Mesothelial cell of epicardium (in vitro differentiated cells): ENCODE data around the gene LRRFIP2. TPM values are rescaled to one million over a fixed set of nuclear protein-coding genes. Genes with fewer than 3 reads are reported as not detected.
"Not testable (repeated sequence)": the region's sequence is repeated elsewhere in the genome, so short reads cannot be mapped to it uniquely, and the experiment has no call there.

Experiments
- DNase-seq, 2 experiments: peaks; one replicate each; pipeline ENCODE4 v3.0.0; 2021; ENCODE audit warnings: low spot score in 2 of 2; ENCODE audit not compliant: unreplicated experiment in 2 of 2
- H3K27ac Mint-ChIP-seq: 2 replicates; pipeline ENCODE4 v1.8.0; 2021; ENCODE audit warnings: mixed read lengths
- H3K27me3 Mint-ChIP-seq: 2 replicates; pipeline ENCODE4 v1.8.0; 2021; ENCODE audit warnings: low read depth, mixed read lengths
- H3K36me3 Mint-ChIP-seq: 2 replicates; pipeline ENCODE4 v1.8.0; 2021; ENCODE audit warnings: mixed read lengths
- H3K4me1 Mint-ChIP-seq: 2 replicates; pipeline ENCODE4 v1.8.0; 2021; ENCODE audit warnings: mixed read lengths
- H3K4me3 Mint-ChIP-seq: 2 replicates; pipeline ENCODE4 v1.8.0; 2021; ENCODE audit warnings: mild to moderate bottlenecking, moderate library complexity, mixed read lengths
- H3K9me3 Mint-ChIP-seq: 2 replicates; pipeline ENCODE4 v1.8.0; 2021; ENCODE audit warnings: mixed read lengths
- total RNA-seq: library from RNA; stranded (reverse); gene quantifications from 3 replicates; pipeline ENCODE4 v1.2.1, GENCODE V29; 2021
- TF ChIP-seq, protein P1 (sequence below): fragments of 200-600 bp; sonication (generic); IDR thresholded peaks from one replicate; pipeline ENCODE4 v1.5.0; 2021; ENCODE audit warnings: antibody characterized with exemption; ENCODE audit not compliant: unreplicated experiment

Gene LRRFIP2
- total RNA-seq, 1 donor from 2014 or later: 41.7 TPM

DNA sequence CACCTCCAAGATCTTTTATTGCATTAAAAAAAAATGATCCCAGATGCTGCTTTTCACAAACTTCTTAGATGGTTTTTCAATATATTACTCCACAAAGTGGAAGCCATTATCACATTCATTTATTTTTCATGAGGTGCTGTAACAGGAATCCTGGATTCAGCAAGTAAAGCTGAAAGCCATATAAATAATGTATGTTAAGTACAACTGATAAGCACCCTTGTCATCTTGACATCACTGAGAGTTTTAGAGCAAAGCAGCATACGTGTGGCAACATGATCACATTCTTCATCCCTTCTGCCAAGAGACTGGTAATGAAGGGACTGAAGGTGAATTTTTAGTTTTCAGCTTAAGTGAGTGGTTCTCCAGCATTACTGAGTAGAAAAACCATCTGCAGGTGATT is 44.9 kb upstream of the LRRFIP2 start:
- Mint-ChIP-seq H3K4me1 (peaks cover 7% of the 10 kb centered on the region), H3K27ac (no peak overlapping the region), H3K36me3 (no peaks in the 10 kb centered on the region), H3K27me3 (peaks cover 9% of the 10 kb centered on the region), H3K4me3 (no peak overlapping the region), H3K9me3 (no peaks in the 10 kb centered on the region)
- TF ChIP-seq, protein P1, sequence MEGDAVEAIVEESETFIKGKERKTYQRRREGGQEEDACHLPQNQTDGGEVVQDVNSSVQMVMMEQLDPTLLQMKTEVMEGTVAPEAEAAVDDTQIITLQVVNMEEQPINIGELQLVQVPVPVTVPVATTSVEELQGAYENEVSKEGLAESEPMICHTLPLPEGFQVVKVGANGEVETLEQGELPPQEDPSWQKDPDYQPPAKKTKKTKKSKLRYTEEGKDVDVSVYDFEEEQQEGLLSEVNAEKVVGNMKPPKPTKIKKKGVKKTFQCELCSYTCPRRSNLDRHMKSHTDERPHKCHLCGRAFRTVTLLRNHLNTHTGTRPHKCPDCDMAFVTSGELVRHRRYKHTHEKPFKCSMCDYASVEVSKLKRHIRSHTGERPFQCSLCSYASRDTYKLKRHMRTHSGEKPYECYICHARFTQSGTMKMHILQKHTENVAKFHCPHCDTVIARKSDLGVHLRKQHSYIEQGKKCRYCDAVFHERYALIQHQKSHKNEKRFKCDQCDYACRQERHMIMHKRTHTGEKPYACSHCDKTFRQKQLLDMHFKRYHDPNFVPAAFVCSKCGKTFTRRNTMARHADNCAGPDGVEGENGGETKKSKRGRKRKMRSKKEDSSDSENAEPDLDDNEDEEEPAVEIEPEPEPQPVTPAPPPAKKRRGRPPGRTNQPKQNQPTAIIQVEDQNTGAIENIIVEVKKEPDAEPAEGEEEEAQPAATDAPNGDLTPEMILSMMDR: no peak
- DNase-seq: no peak

DNA sequence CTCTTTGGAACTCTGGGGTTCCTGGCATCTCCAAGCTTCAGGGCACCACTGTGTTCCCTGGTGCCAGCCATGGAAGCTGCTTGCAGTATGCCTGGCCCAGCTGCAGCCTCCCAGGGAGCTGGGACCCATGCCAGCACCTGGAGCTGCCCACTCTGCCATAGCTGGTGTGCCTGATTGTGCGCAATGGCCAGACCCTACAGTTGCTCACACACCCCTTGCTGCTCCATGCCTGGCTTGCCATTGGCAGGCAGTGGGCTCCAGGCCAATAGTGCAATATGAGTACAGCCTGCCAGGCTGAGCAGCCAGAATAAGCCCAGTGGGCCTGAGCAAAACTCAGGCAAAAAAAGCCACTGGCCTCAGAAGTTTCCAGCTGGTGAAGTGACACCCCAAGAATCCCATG is 43.8 kb upstream of the LRRFIP2 start:
- TF ChIP-seq, protein P1: no peak
- Mint-ChIP-seq H3K27me3 (peaks cover 10% of the 10 kb centered on the region), H3K4me3 (no peak overlapping the region), H3K27ac (no peak overlapping the region), H3K36me3 (no peaks in the 10 kb centered on the region), H3K4me1 (peaks cover 7% of the 10 kb centered on the region), H3K9me3 (no peaks in the 10 kb centered on the region)
- no peak for DNase-seq

DNA sequence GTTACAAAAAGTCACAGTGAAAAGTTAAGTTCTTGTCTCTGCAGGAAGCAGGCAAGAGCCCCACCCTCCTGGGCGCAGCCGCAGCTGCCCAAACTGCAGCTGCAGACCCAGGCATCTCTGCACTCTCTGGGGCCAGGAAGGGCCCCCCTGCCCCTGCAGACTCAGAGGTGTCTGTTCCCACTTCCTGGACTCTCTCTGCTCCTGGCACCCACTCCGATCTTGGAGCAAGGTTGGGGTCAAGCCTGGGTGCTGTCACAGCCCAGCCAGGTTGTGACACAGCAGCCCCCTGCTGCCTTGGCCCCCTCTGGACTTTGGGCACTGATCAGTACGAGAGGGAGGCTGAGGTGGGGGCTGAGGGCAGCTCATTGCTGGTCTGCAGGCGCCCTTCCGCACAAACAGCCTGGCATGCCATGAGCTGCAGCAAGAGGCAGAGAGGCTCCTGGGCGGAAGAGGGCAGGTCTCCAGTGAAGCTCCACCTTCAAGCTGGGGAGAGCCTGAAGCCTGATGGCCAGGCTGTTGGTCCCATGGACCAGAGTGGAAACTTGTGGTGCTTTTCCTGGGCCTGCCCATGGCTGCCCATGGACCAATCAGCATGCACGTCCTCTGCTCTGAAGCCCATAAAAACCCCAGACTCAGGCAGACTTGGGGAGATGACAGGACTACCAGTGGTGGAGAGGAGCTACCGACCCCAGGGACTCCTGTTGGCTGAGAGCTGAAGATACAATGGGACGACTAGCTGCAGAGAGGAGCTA is 42.9 kb upstream of the LRRFIP2 start:
- TF ChIP-seq, protein P1: no peak
- Mint-ChIP-seq H3K9me3 (no peaks in the 10 kb centered on the region), H3K27ac (no peak overlapping the region), H3K4me1 (peaks cover 7% of the 10 kb centered on the region), H3K27me3 (peaks cover 10% of the 10 kb centered on the region), H3K4me3 (no peak overlapping the region), H3K36me3 (no peaks in the 10 kb centered on the region)
- no peak for DNase-seq

DNA sequence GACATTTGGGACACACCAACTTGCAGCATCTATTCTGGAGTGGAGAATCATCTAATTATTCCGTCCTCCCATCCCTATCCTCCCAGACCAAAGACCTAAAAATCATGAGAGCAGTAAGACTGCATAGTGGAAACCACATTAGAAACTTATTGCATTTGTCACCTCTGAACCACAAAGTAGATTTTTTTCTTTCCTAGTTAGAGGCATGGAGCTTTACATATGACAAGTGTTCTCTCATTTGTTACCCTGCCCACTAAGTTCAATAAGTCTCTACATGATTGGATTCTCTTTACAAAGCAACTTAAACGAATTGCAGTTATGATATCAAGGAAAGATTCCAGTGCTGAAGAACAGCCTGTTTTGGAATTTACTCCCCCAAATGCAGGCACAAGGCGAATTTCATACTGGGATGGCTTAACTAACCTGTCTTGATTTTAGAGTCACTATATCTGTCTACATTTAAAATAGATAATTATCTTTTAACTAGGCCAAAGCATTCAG is 42.3 kb upstream of the LRRFIP2 start:
- Mint-ChIP-seq H3K27ac (no peak overlapping the region), H3K4me3 (no peak overlapping the region), H3K9me3 (no peaks in the 10 kb centered on the region), H3K36me3 (no peaks in the 10 kb centered on the region), H3K27me3 (peaks cover 10% of the 10 kb centered on the region), H3K4me1 (peaks cover 7% of the 10 kb centered on the region)
- DNase-seq: no peak
- TF ChIP-seq, protein P1: no peak

DNA sequence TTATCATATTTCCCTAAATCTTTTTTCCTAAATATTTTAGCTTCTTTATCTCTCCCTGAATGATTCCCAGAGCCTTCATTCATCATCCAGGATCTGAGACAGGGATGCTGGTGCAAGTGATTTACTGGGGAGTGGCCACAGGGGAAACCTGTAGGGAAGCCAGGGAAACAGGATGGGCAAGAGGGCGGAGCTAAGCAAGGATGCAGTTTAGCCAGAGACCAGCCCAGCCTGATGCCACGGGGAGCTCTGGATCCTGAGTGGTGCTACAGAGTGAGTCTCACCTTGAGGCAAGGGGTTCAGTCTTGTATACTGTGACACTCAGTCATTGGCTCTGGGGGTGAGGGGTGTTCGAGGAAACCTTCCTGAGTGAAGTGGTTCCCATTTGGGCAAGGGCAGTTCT is 39.7 kb upstream of the LRRFIP2 start:
- Mint-ChIP-seq H3K27ac (no peak overlapping the region), H3K36me3 (no peaks in the 10 kb centered on the region), H3K9me3 (no peaks in the 10 kb centered on the region), H3K27me3 (peaks cover 7% of the 10 kb centered on the region), H3K4me1 (peaks cover 3% of the 10 kb centered on the region), H3K4me3 (no peak overlapping the region)
- no peak for DNase-seq
- TF ChIP-seq, protein P1: no peak

DNA sequence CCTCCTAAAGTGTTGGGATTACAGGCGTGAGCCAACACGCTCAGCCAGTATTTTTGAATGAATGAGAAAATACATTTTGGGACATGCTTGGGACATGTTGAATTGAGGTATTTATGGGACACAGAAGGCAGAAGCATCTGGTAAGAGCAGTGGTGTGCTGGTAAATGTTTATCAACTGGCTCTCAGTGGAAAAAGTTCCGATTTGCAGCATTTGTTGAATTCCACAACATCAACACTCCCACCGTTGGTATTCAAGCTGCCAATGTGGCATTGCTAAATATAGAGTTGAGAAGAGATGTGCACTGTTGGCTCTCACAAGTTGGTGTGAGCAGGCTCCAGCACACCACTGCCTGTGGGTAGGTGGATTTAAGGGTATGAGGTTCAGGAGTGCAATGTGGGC is 35.8 kb upstream of the LRRFIP2 start:
- Mint-ChIP-seq H3K4me1 (no peaks in the 10 kb centered on the region), H3K27me3 (peaks cover 9% of the 10 kb centered on the region), H3K36me3 (no peaks in the 10 kb centered on the region), H3K9me3 (no peaks in the 10 kb centered on the region), H3K4me3 (no peak overlapping the region), H3K27ac (no peak overlapping the region)
- TF ChIP-seq, protein P1: no peak
- no peak for DNase-seq

DNA sequence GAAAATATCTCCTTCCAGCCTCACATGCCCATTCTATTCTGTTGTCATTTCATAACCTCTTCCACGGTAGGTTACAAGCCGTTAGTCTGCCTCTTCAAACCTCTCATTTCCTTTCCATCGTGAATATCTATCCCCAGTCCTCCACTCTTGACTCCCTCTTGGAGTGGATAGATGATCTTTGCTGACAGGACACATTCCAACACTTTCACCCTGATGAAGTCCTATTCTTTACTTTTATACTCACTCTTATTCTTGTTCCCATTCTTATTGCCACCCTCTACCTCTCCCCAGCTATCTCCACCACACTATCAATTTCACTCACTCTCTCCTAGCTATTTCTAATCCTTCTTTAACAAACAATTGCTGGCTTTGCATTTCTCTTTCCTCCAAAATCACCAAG is 34.2 kb upstream of the LRRFIP2 start:
- H3K4me1 Mint-ChIP-seq, H3K27ac Mint-ChIP-seq, DNase-seq, H3K4me3 Mint-ChIP-seq, H3K36me3 Mint-ChIP-seq, H3K9me3 Mint-ChIP-seq: not testable (repeated sequence)
- H3K27me3 Mint-ChIP-seq: peaks cover 11% of the 10 kb centered on the region

DNA sequence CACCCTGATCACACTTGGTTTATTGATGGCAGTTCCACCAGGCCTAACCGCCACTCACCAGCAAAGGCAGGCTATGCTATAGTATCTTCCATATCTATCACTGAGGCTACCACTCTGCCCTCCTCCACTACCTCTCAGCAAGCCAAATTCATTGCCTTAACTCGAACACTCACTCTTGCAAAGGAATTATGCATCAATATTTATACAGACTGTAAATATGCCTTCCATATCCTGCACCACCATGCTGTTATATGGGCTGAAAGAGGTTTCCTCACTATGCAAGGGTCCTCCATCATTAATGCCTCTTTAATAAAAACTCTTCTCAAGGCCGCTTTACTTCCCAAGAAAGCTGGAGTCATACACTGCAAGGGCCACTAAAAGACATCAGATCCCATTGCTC is 33.6 kb upstream of the LRRFIP2 start:
- not testable (repeated sequence) for H3K36me3 Mint-ChIP-seq, H3K27ac Mint-ChIP-seq, H3K4me1 Mint-ChIP-seq, H3K9me3 Mint-ChIP-seq, H3K4me3 Mint-ChIP-seq, DNase-seq
- H3K27me3 Mint-ChIP-seq: peaks cover 11% of the 10 kb centered on the region
